HG02840 (cell line): ENCODE measurements around the gene ZNF480.
"Not testable (repeated sequence)": the region's sequence is repeated elsewhere in the genome, so short reads cannot be mapped to it uniquely, and the experiment has no call there.

Experiments used
- ATAC-seq: cut with Tn5 transposase; IDR thresholded peaks from one replicate; pipeline ENCODE4 v1.9.1; 2021; ENCODE audit warnings: mild to moderate bottlenecking, moderate library complexity, moderate number of reproducible peaks; ENCODE audit not compliant: unreplicated experiment, low FRiP score

Gene ZNF480

GRCh38 chr19:52296773-52297600, at the start of gene ZNF480:
Gene ZNF480 (plus strand): TSS chr19:52297169. CDS start chr19:52300413, 3,244 bp downstream.
- peak; percentile 67 for ATAC-seq

- ATAC-seq, result no peak
Observed at GRCh38 chr19:52248241-52248640, 48.7 kb upstream of the ZNF480 start.

GRCh38 chr19:52258426-52258825, 38.5 kb upstream of the ZNF480 start:
- no peak for ATAC-seq

GRCh38 chr19:52265556-52265955, 31.4 kb upstream of the ZNF480 start:
- not testable (repeated sequence) for ATAC-seq

- peak; percentile 98 for ATAC-seq
Observed at GRCh38 chr19:52269338-52270261, 27.4 kb upstream of the ZNF480 start, which contains the start of gene ZNF766. Gene ZNF766 (plus strand): TSS chr19:52269587. CDS start chr19:52269614, 27 bp downstream.

GRCh38 chr19:52270266-52270885, 26.6 kb upstream of the ZNF480 start:
- no peak for ATAC-seq

GRCh38 chr19:52273301-52273700, 23.7 kb upstream of the ZNF480 start:
- ATAC-seq, result no peak

- ATAC-seq, result no peak
Observed at GRCh38 chr19:52274191-52274590, 22.8 kb upstream of the ZNF480 start.

- ATAC-seq, result no peak
Observed at GRCh38 chr19:52275988-52276387, 21.0 kb upstream of the ZNF480 start.

- ATAC-seq, result no peak
Observed at GRCh38 chr19:52277471-52277870, 19.5 kb upstream of the ZNF480 start.

GRCh38 chr19:52286256-52286655, 10.7 kb upstream of the ZNF480 start:
- ATAC-seq, result no peak

GRCh38 chr19:52291781-52292180, 5.2 kb upstream of the ZNF480 start:
- ATAC-seq, result no peak

GRCh38 chr19:52292946-52293345, 4.0 kb upstream of the ZNF480 start:
- not testable (repeated sequence) for ATAC-seq

- ATAC-seq, result no peak
Observed at GRCh38 chr19:52296400-52296772, 583 bp upstream of the ZNF480 start.

- ATAC-seq, result no peak
Observed at GRCh38 chr19:52297601-52298364, 814 bp downstream of the ZNF480 start.

- no peak for ATAC-seq
Observed at GRCh38 chr19:52307275-52307674, 10.3 kb downstream of the ZNF480 start.

- ATAC-seq, result no peak
Observed at GRCh38 chr19:52322429-52322828, 25.5 kb downstream of the ZNF480 start.

- ATAC-seq, result no peak
Observed at GRCh38 chr19:52331757-52332156, 34.8 kb downstream of the ZNF480 start.

GRCh38 chr19:52335768-52336116, 38.8 kb downstream of the ZNF480 start:
- no peak for ATAC-seq

GRCh38 chr19:52336117-52336790, 39.3 kb downstream of the ZNF480 start, which contains the start of gene ZNF610:
Gene ZNF610 (plus strand): TSS chr19:52336243. CDS start chr19:52349173, 12,930 bp downstream.
- no peak for ATAC-seq
